T-helper 17 cell (primary cell): Measurements from ENCODE around the gene DBP. TPM values are rescaled to one million over a fixed set of nuclear protein-coding genes. Genes with fewer than 3 reads are reported as not detected.
"Not testable (repeated sequence)": the region's sequence is repeated elsewhere in the genome, so short reads cannot be mapped to it uniquely, and the experiment has no call there.

Experiments used
- ATAC-seq: fragments of 150-1000 bp; cut with Tn5 transposase; 2 replicates; pipeline ENCODE4 v1.10.0; 2021; ENCODE audit warnings: mild to moderate bottlenecking, moderate library complexity
- DNase-seq, 3 donors: peaks; one replicate each; pipeline versions ENCODE4 v3.0.0 to v3.0.0-alpha.2; 2020 to 2021
- H3K9me3 ChIP-seq: one replicate; pipeline ENCODE4 v1.7.0; 2013; ENCODE audit warnings: low read length, mild to moderate bottlenecking; ENCODE audit not compliant: control insufficient read depth, poor library complexity, severe bottlenecking
- H3K27ac Mint-ChIP-seq: one replicate; pipeline ENCODE4 v1.8.0; 2022; ENCODE audit warnings: mild to moderate bottlenecking, moderate library complexity, mixed read lengths
- H3K27me3 Mint-ChIP-seq: one replicate; pipeline ENCODE4 v1.8.0; 2022; ENCODE audit warnings: mixed read lengths
- H3K36me3 Mint-ChIP-seq: one replicate; pipeline ENCODE4 v1.8.0; 2022; ENCODE audit warnings: low read depth, mixed read lengths
- H3K4me1 Mint-ChIP-seq: one replicate; pipeline ENCODE4 v1.8.0; 2022; ENCODE audit warnings: mild to moderate bottlenecking, mixed read lengths
- H3K4me3 Mint-ChIP-seq: one replicate; pipeline ENCODE4 v1.8.0; 2022; ENCODE audit warnings: mild to moderate bottlenecking, moderate library complexity, mixed read lengths
- total RNA-seq, 4 donors: library from RNA in 2 of 4; stranded (reverse) in 2 of 4; gene quantifications; one replicate each; pipeline ENCODE4 v1.2.3 and lab custom pipeline; 2022 to 2026

The DBP gene
- total RNA-seq, 2 donors from 2014 or later: 29.7 to 38.2 TPM

- DNase-seq (no peak), ATAC-seq (no peak)
- Mint-ChIP-seq H3K36me3 (peaks cover 3% of the 10 kb centered on the region), H3K4me3 (peak overlapping the region; percentile 7), H3K4me1 (peaks cover 27% of the 10 kb centered on the region), H3K27ac (peak overlapping the region; percentile 80), H3K27me3 (no peaks in the 10 kb centered on the region)
- H3K9me3 ChIP-seq: no peaks in the 10 kb centered on the region
These were observed 3.8 kb downstream of the DBP start for GRCh38 chr19:48633148-48634035.

GRCh38 chr19:48632692-48633147, 4.5 kb downstream of the DBP start:
- no peak for DNase-seq
- Mint-ChIP-seq H3K27me3 (no peaks in the 10 kb centered on the region), H3K36me3 (peaks cover 3% of the 10 kb centered on the region), H3K4me3 (peak overlapping the region; percentile 7), H3K27ac (peak overlapping the region; percentile 80), H3K4me1 (peaks cover 22% of the 10 kb centered on the region)
- ATAC-seq: no peak
- no peaks in the 10 kb centered on the region for H3K9me3 ChIP-seq

- H3K27me3 Mint-ChIP-seq, DNase-seq, H3K9me3 ChIP-seq, ATAC-seq, H3K36me3 Mint-ChIP-seq, H3K4me3 Mint-ChIP-seq: not testable (repeated sequence)
- Mint-ChIP-seq H3K4me1 (peaks cover 19% of the 10 kb centered on the region), H3K27ac (peak overlapping the region; percentile 80)
These were observed 4.9 kb downstream of the DBP start for GRCh38 chr19:48632286-48632685.

- Mint-ChIP-seq H3K4me3 (peak overlapping the region; percentile 28), H3K27me3 (no peaks in the 10 kb centered on the region), H3K4me1 (peaks cover 19% of the 10 kb centered on the region), H3K27ac (peak overlapping the region; percentile 80), H3K36me3 (peaks cover 3% of the 10 kb centered on the region)
- no peaks in the 10 kb centered on the region for H3K9me3 ChIP-seq
- DNase-seq (no peak), ATAC-seq (no peak)
These were observed 6.0 kb downstream of the DBP start for GRCh38 chr19:48631225-48631624.

GRCh38 chr19:48630296-48631063, 6.7 kb downstream of the DBP start:
- Mint-ChIP-seq H3K27me3 (no peaks in the 10 kb centered on the region), H3K36me3 (no peaks in the 10 kb centered on the region)

GRCh38 chr19:48629599-48630295, 7.4 kb downstream of the DBP start:
- peak overlapping the region; percentile 14 for H3K27ac Mint-ChIP-seq
- peaks cover 20% of the 10 kb centered on the region for H3K4me1 Mint-ChIP-seq
- ATAC-seq (no peak), DNase-seq (no peak)
- no peak overlapping the region for H3K4me3 Mint-ChIP-seq
- H3K36me3 Mint-ChIP-seq: no peaks in the 10 kb centered on the region
- no peaks in the 10 kb centered on the region for H3K27me3 Mint-ChIP-seq
- no peaks in the 10 kb centered on the region for H3K9me3 ChIP-seq

More at GRCh38 chr19:48630296-48631063, 6.7 kb downstream of the DBP start:
- no peaks in the 10 kb centered on the region for H3K9me3 ChIP-seq
- Mint-ChIP-seq H3K27ac (peak overlapping the region; percentile 14), H3K4me1 (peaks cover 18% of the 10 kb centered on the region), H3K4me3 (no peak overlapping the region)
- ATAC-seq (no peak), DNase-seq (no peak)

- no peak for ATAC-seq
- no peaks in the 10 kb centered on the region for H3K9me3 ChIP-seq
- no peak overlapping the region for H3K27ac Mint-ChIP-seq
- peaks cover 20% of the 10 kb centered on the region for H3K4me1 Mint-ChIP-seq
- DNase-seq: no peak
- H3K27me3 Mint-ChIP-seq: no peaks in the 10 kb centered on the region
- H3K4me3 Mint-ChIP-seq: no peak overlapping the region
- no peaks in the 10 kb centered on the region for H3K36me3 Mint-ChIP-seq
These were observed 7.9 kb downstream of the DBP start for GRCh38 chr19:48629297-48629598.

GRCh38 chr19:48628486-48629296, 8.5 kb downstream of the DBP start:
- H3K4me1 Mint-ChIP-seq: peaks cover 25% of the 10 kb centered on the region
- DNase-seq: no peak
- no peaks in the 10 kb centered on the region for H3K9me3 ChIP-seq
- H3K4me3 Mint-ChIP-seq: peak overlapping the region; percentile 25
- peaks cover 2% of the 10 kb centered on the region for H3K36me3 Mint-ChIP-seq
- peak overlapping the region; percentile 37 for H3K27ac Mint-ChIP-seq
- H3K27me3 Mint-ChIP-seq: no peaks in the 10 kb centered on the region
- no peak for ATAC-seq

GRCh38 chr19:48627865-48628314, 9.3 kb downstream of the DBP start:
- no peaks in the 10 kb centered on the region for H3K27me3 Mint-ChIP-seq
- no peak for ATAC-seq
- H3K9me3 ChIP-seq: no peaks in the 10 kb centered on the region
- H3K4me1 Mint-ChIP-seq: peaks cover 27% of the 10 kb centered on the region
- DNase-seq: no peak
- no peak overlapping the region for H3K4me3 Mint-ChIP-seq
- peaks cover 4% of the 10 kb centered on the region for H3K36me3 Mint-ChIP-seq
- H3K27ac Mint-ChIP-seq: no peak overlapping the region

GRCh38 chr19:48627201-48627864, 9.8 kb downstream of the DBP start:
- Mint-ChIP-seq H3K4me3 (no peak overlapping the region), H3K36me3 (peaks cover 4% of the 10 kb centered on the region), H3K27ac (no peak overlapping the region), H3K27me3 (no peaks in the 10 kb centered on the region), H3K4me1 (peaks cover 26% of the 10 kb centered on the region)
- H3K9me3 ChIP-seq: no peaks in the 10 kb centered on the region
- no peak for DNase-seq
- no peak for ATAC-seq

- H3K27ac Mint-ChIP-seq: no peak overlapping the region
- DNase-seq (no peak), ATAC-seq (no peak)
- peaks cover 27% of the 10 kb centered on the region for H3K4me1 Mint-ChIP-seq
- H3K36me3 Mint-ChIP-seq: peaks cover 4% of the 10 kb centered on the region
- H3K9me3 ChIP-seq: no peaks in the 10 kb centered on the region
- no peaks in the 10 kb centered on the region for H3K27me3 Mint-ChIP-seq
- H3K4me3 Mint-ChIP-seq: no peak overlapping the region
These were observed 11.3 kb downstream of the DBP start for GRCh38 chr19:48625891-48626327.
